GM04503 (cell line): ENCODE results near the gene IL12B.
"Not testable (repeated sequence)": the region's sequence is repeated elsewhere in the genome, so short reads cannot be mapped to it uniquely, and the experiment has no call there.

Experiments
- DNase-seq: peaks from one replicate; pipeline ENCODE4 v3.0.0-alpha.2; 2012; ENCODE audit warnings: low read depth

Gene IL12B

DNA sequence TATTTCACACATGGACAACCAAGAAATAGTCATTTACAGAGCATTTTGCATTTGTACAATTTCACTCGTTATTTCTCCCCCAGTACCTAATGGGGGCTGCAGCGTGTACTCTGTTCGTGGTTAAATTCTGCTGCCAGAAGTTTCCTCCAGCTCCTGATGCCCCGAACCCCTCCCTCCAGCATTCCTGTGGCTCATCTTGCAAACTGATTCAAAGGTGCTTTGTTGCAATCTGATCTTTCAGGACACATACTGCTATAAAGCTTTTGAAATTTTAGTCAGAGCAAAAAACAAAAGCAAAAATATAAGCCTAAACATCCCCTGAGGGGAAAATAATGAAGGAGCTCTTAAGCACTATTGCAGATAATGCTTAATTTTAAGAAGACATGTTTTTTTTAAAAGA lies 39.5 kb downstream of the IL12B start:
- no peak for DNase-seq

DNA sequence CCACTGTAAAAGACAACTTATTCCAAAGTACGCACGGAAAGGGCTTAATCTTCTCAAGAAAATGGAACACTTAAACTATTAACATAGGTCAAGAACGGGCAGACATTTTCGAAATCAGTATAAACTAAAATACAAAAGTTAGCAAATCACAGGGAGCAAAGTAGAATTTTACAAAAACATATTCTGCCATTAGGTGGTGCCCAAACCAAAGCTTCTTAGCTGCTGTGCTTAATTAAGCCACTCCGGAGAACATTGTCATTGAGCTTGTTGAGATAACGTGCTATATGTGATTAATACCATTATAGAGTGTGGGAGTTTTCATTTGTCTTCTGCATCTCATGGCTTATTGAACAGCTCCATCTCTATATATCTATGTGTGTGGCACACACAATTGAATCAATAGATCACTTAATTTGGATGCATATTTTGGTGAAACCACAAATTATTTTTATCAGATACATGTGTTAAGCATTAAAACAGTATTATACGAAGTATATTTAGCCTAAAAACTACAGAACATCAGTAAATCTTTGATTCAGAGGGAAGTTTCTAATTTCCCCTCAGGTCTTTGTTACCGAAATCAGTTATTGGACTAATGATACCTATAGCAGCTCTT lies 43.8 kb downstream of the IL12B start:
- DNase-seq: no peak

DNA sequence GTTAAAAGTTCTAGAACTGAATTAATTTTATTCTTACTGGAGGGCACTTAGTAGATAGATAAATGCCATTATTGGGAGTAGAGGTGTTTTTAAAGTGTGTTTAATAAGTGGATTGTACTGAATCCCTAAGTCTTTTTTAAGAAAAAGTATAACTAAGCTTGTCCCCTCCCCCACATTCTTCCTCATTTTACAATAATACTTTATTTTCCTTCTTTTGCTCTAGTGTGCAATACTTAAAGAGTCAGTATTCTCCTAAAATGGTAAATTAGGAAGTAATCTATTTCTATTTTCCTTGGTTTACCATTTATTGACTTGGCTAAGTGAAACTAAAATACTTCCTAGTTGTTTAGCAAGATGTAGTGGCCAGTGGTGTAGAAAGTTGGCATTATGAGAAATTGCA lies 55.6 kb downstream of the IL12B start:
- no peak for DNase-seq

DNA sequence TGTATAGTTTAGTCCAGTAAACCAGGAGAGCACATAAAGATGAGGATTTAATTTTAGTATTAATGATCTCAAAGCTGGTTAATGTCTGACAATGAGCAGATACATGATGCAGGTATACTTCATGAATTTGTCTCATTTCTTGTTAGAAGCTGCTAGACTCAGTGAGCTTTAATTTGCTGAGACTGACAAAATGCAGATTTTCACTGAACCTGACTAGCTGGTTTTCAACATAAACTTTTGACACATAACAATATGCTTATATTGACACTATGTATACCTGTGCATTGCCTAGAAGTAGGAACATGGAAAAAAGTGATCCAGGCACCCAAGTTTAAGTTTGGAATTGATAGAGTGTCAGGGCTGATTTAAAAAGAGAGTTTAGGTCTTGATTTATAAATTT lies 56.4 kb downstream of the IL12B start:
- DNase-seq: no peak

DNA sequence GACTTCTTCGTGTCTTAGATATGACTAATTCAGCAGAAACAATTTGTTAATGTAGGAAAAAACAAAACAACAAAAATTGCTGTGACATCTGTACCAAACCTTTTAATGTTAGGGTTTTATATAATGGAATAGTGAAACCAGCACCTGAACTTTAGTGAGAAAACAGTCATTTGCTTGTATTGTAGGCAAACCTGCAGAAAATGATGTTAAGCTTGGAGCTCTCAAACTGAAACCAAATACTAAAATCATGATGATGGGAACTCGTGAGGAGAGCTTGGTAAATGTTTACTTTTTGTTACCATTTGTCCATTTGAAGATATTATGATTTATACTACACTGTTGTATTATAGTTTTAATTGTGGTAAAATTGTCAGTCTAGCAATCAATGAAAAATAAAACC lies 60.6 kb downstream of the IL12B start:
- DNase-seq: no peak

DNA sequence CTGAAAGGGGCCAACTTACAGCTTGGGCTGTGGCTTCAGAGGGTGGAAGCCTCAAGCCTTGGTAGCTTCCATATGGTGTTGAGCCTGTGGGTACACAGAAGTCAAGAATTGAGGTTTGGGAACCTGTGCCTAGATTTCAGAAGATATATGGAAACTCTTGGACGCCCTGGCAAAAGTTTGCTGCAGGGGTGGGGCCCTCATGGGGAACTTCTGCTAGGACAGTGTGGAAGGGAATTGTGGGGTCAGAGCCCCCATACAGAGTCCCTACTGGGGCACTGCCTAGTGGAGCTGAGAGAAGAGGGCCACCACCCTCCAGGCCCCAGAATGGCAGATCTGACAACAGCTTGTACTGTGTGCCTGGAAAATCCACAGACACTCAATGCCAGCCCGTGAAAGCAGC lies 63.5 kb downstream of the IL12B start:
- not testable (repeated sequence) for DNase-seq
